ENCODE data around the gene ACBD6.
"Not testable (repeated sequence)": the region's sequence is repeated elsewhere in the genome, so short reads cannot be mapped to it uniquely, and the experiment has no call there.

ACBD6 gene

DNA sequence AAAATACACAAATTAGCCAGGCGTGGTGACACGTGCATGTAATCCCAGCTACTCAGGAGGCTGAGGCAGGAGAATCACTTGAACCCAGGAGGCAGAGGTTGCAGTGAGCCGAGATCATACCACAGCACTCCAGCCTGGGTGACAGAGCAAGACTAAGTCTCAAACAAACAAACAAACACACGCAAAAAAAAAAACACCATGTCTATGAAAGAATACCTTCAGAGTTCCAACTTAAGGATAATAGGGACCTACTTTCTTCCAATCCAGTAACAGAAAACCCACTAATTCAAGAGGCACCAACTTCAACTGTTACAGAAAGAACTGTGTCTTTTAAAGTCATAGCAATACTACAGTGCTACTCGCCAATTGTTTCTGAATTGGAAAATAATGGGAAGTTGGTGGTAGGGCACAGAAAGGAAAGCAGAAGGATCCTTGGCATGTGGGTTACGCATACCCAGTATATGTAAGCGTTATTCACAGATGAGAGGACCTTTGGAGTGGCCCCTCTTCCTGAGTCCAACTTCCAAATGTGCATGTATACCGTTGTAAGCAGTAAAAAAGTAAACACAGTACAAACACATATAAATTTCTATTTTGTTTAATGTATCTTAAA, 87.0 kb downstream of the ACBD6 start:
- no peak for DNase-seq (ENCODE audit: low read depth)

- no peak for DNase-seq (ENCODE audit: low read depth)
These were observed 89.8 kb downstream of the ACBD6 start for GRCh38 chr1:180412583-180412982.

DNA sequence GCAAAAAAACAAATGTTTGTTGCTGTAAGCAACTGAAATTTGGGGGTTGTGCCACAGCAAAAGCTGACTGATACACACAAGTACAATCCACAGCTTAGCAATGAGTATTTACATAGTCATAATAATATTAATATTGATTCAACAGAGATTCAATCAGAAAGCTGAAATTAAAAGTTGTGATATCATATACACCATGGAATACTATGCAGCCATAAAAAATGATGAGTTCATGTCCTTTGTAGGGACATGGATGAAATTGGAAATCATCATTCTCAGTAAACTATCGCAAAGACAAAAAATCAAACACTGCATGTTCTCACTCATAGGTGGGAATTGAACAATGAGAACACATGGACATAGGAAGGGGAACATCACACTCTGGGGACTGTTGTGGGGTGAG, 94.2 kb downstream of the ACBD6 start:
- DNase-seq (ENCODE audit: low read depth), result not testable (repeated sequence)

GRCh38 chr1:180407051-180407450, 95.3 kb downstream of the ACBD6 start:
- DNase-seq (ENCODE audit: low read depth), result no peak

DNA sequence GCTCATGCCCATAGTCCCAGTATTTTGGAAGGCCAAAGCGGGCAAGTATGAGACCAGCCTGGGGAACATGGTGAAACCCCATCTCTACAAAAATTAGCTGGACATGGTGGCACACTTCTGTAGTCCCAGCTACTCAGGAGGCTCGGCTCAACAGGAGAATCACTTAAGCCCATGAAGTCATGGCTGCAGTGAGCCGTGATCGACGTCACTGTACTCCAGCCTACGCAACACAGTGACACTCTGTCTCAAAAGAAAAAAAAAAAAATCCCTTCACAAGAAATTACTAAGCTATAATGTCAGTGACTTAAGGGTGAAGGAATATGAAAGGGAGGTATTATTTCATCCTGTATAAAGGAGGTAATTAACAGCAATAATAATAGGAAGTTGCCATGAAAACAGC, 99.8 kb downstream of the ACBD6 start:
- no peak for DNase-seq (ENCODE audit: low read depth)

DNA sequence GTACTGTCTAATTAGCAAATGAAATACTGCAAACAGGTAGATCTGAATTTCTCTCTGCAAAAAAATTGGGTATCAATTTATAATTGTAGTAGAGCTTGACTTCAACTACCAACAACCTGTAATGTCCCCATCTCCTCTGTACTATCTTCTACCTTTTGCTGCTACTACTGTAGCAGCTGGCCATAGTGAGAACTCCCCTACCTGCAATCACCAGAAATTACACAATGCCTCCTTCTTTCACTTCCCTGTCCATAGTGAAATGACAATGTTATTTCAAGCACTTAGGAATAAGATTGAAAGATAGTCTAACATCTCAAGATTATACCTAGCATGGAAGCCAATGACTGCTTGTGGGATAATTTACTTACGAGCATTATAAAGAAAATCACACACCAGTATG, 100.4 kb downstream of the ACBD6 start:
- no peak for DNase-seq (ENCODE audit: low read depth)

- no peak for DNase-seq (ENCODE audit: low read depth)
These were observed 105.2 kb downstream of the ACBD6 start for GRCh38 chr1:180397175-180397574.

GRCh38 chr1:180392427-180393145, 109.8 kb downstream of the ACBD6 start:
- no peak for DNase-seq (ENCODE audit: low read depth)

DNA sequence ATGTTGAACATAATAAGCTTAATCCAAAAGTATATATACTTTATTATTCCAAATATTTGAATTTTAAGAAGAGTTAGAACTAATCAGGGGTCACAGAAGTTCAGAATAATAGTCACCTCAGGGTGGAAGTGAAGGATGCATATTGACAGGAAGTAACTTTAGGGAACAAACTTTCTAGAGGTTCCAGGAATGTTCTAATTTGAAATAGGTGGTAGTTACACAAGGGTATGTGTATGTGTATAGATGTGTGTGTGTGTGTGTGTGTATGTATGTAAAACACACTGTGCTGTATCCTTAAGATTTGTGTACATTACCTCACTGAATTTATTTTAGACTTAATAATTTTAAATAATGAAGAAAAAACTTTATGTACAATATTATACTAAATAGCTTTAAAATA, 110.4 kb downstream of the ACBD6 start:
- DNase-seq (ENCODE audit: low read depth), result no peak

- no peak for DNase-seq (ENCODE audit: low read depth)
These were observed 115.0 kb downstream of the ACBD6 start for GRCh38 chr1:180387413-180387812.

DNA sequence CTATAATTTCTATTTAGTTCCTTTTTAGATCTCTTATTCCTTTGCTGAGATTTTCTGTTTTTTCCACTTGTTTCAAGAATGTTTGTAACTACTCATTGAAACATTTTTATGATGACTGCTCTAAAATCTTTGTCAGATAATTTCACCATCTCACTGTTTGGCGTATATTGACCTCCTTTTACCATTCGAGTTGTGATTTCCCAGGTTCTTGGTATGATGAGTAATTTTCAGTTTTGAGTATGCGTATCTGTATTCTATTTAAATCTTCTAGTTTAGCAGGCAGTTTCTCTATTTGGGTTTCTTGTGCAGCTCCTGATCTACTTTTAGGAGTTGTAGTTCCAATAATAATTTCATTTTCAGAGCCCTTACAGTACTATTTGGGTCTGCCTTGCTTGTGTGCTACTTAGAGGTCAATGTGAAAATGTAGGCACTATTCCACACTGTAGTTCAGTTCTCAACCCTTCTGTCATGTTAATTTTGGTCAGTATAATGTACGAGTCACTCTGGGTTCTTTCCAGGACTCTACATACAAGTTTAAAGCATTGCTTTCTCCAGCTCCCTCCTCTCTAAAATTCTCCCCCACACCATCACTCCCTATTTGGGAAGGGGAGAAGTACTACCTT, 115.5 kb downstream of the ACBD6 start:
- no peak for DNase-seq (ENCODE audit: low read depth)

DNA sequence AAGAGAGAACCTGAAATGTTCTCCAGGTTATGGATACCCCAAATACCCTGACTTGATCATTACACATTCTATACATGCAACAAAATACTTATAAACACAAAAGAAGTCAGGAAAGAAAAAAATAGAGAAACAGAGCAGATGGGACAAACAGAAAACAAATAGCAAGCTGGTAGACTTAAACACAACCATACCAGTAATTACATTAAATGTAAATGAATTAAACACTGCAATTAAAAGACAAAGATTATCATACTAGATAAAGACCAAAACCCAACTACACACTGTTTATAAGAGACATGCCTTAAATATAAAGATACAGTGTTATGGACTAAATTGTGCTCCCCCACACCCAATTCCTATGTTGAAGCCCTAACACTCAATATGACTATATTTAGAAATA, 117.2 kb downstream of the ACBD6 start:
- no peak for DNase-seq (ENCODE audit: low read depth)

- no peak for DNase-seq (ENCODE audit: low read depth)
These were observed 117.9 kb downstream of the ACBD6 start for GRCh38 chr1:180384286-180385005.

DNA sequence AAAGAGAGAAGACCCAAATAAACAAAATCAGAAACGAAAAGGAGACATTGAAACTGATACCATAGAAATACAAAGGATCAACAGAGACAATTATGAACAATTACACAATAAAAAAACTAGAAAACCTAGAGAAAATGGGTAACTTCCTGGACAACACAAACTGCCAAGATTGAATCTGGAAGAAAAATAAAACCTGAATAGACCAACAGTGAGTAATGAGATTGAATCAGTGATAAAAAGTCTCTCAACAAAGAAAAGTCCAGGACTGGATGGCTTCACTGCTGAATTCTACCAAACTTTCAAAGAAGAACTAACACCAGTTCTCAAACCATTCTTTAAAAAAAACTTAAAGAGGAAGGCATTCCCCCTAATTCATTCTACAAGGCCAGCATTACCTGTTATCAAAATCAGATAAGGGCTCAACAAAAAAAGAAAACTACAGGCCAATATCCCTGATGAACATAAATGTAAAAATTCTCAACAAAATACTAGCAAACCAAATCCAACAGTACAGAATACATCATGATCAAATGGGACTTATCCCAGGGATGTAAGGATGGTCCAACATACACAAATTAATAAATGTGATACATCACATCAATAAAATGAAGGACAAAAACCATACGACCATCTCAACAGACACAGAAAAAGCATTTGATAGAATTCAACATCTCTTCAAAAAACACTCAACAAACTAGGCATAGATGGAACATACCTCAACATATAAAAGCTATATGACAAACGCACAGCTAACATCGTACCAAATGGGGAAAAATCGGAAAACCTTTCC, 119.9 kb downstream of the ACBD6 start:
- DNase-seq (ENCODE audit: low read depth), result peak; percentile 4

DNA sequence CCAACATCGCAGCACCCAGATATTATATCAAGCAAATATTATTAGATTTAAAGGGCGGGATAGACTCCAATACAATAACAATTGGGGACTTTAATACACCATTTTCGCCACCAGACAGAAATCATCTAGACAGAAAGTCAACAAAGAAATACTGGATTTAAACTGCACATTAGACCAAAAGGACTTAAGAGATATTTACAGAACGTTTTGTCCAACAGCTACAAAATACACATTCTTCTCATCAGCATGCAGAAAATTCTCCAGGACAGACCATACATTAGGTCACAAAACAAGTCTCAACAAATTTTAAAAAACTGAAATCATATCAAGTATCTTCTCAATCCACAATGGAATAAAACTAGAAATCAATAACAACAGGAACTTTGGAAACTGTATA, 121.2 kb downstream of the ACBD6 start:
- DNase-seq (ENCODE audit: low read depth), result no peak

GRCh38 chr1:180380259-180381183, 121.9 kb downstream of the ACBD6 start:
- DNase-seq (ENCODE audit: low read depth), result no peak

DNA sequence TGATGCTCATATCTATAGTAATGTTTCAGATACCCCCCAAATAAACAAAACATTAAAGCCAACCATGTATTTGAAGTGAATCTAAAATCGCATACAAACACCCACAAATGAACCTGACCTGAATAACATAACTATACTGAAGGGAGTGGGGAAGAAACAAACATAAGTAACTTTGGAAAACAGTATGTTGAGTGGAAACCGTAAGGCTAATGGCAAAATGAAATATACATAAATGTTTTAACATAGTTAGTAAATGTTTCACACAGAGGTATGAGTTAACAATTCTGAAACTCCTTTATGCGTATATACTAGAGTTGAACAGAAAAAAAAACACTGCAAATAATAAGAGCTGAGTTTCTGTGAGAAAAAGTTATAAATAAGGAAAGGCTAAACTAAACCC, 125.6 kb downstream of the ACBD6 start:
- DNase-seq (ENCODE audit: low read depth), result no peak

DNA sequence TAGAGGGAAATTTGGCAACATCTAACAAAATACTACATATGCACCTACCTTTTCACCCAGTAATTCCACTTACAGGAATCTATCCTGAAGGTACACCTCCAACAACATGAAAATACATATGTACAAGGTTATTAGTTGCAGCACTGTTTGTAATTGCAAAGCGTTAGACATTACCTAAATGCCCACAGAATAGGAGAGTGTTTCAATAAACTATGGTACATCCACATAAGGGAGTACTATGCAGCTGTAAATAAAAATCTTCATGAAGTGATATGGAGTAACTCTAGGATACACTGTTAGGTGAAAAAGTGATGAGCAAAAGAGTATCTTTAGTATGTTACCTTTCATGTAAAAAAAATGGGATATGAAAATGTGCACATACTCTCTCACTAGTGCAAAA, 126.1 kb downstream of the ACBD6 start:
- no peak for DNase-seq (ENCODE audit: low read depth)

GRCh38 chr1:180372728-180373127, 129.6 kb downstream of the ACBD6 start:
- DNase-seq (ENCODE audit: low read depth), result no peak

DNA sequence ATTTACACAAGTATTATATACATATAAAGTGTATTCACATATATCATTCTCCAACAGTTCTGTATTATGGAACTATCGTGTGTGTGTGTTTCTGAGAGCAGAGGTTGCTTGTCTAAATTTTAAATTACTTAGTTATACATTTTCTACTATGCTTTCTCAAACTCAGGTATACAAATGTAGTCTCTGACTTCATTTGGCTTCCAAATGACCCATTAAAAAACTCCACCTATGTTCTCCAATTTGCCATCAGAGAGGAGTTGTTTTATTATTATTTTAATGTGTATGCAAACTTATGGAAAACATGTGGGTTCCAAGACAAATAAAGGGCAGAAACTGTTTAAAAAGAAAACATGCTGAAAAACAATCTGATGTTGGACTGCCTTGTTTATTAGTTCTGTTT, 131.8 kb downstream of the ACBD6 start:
- DNase-seq (ENCODE audit: low read depth), result no peak

DNA sequence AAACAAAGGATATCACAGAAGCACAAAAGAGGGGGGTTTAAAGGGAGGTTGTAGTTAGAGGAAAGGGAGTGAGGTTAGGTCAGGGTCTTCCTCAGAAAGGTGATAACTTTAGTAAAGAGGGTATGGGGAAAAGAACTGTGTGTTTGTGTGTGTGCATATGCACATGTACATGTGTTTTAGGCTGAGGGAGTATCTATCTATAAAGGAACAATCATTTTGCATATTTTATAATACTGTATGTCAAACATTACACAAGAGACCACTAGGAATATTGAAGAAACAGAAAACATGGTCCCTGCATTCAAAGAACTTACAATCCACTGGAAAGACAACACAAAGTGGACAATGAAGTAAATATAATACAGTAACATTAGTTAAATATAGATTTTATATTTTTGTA, 132.2 kb downstream of the ACBD6 start:
- DNase-seq (ENCODE audit: low read depth), result no peak

All from GM04503 (cell line).